PC-3 (cell line): Measurements from ENCODE around the gene TMEM52B.

Experiments
- EZH2 ChIP-seq: fragments of 300-600 bp; sonication (generic); IDR thresholded peaks from one replicate; pipeline ENCODE4 v1.6.1; 2017; ENCODE audit warnings: antibody characterized with exemption, mild to moderate bottlenecking, low read length; ENCODE audit not compliant: unreplicated experiment
- TF ChIP-seq, protein P1 (sequence below): fragments of 300-600 bp; sonication (generic); conservative IDR thresholded peaks from 2 replicates; pipeline ENCODE4 v1.5.1; 2017; ENCODE audit warnings: antibody characterized with exemption, low read depth, mild to moderate bottlenecking, low read length

GRCh38 chr12:10174986-10175614, 3.7 kb upstream of the TMEM52B start:
- no peak for TF ChIP-seq EZH2
- TF ChIP-seq, protein P1, sequence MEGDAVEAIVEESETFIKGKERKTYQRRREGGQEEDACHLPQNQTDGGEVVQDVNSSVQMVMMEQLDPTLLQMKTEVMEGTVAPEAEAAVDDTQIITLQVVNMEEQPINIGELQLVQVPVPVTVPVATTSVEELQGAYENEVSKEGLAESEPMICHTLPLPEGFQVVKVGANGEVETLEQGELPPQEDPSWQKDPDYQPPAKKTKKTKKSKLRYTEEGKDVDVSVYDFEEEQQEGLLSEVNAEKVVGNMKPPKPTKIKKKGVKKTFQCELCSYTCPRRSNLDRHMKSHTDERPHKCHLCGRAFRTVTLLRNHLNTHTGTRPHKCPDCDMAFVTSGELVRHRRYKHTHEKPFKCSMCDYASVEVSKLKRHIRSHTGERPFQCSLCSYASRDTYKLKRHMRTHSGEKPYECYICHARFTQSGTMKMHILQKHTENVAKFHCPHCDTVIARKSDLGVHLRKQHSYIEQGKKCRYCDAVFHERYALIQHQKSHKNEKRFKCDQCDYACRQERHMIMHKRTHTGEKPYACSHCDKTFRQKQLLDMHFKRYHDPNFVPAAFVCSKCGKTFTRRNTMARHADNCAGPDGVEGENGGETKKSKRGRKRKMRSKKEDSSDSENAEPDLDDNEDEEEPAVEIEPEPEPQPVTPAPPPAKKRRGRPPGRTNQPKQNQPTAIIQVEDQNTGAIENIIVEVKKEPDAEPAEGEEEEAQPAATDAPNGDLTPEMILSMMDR, result no peak
